PC-9 (cell line): Measurements from ENCODE around the gene GIT1. TPM values are rescaled to one million over a fixed set of nuclear protein-coding genes. Genes with fewer than 3 reads are reported as not detected.

ENCODE experiments used
- BruUV-seq: library from RNA; stranded (reverse); fragments of 400-500 nt; replicated peaks from 2 replicates; lab custom pipeline; 2021; lab: Mats Ljungman, UMichigan
- CTCF ChIA-PET: fragments of 300-600 bp; sonication (Branson Sonifier 250); formaldehyde crosslinking; loops from one replicate; lab custom pipeline; 2022; ENCODE audit warnings: antibody characterized with exemption; lab: Charles Lee
- POLR2A ChIA-PET: fragments of 300-600 bp; sonication (Branson Sonifier 250); formaldehyde crosslinking; loops from one replicate; lab custom pipeline; 2022; ENCODE audit warnings: antibody characterized with exemption; ENCODE audit not compliant: unreplicated experiment; lab: Charles Lee
- DNase-seq, 2 experiments: peaks; one replicate each; pipeline versions ENCODE4 v3.0.0 to v3.0.0-alpha.2; 2015 to 2022; ENCODE audit warnings: mixed read lengths in 1 of 2
- H2AFZ ChIP-seq: fragments of 200-600 bp; sonication (generic); 2 replicates; pipeline ENCODE4 v1.8.1; 2017; ENCODE audit warnings: antibody characterized with exemption
- H3F3A ChIP-seq: fragments of 200-600 bp; sonication (generic); 2 replicates; pipeline ENCODE4 v1.8.1; 2017; ENCODE audit warnings: antibody characterized with exemption, mild to moderate bottlenecking, low read depth; ENCODE audit not compliant: insufficient read depth
- H3K27ac ChIP-seq: fragments of 200-600 bp; sonication (generic); 2 replicates; pipeline ENCODE4 v1.6.1; 2016; ENCODE audit warnings: mixed run types
- H3K27me3 ChIP-seq: fragments of 200-600 bp; sonication (generic); 2 replicates; pipeline ENCODE4 v1.6.1; 2016; ENCODE audit warnings: low read depth, mixed run types; ENCODE audit not compliant: insufficient read depth
- H3K36me3 ChIP-seq: fragments of 200-600 bp; sonication (generic); 2 replicates; pipeline ENCODE4 v1.6.1; 2016; ENCODE audit warnings: low read depth, mixed run types
- H3K4me1 ChIP-seq: fragments of 200-600 bp; sonication (generic); replicated peaks from 2 replicates; pipeline ENCODE4 v1.6.1; 2016; ENCODE audit warnings: mixed run types; ENCODE audit not compliant: insufficient read depth
- H3K4me2 ChIP-seq: fragments of 200-600 bp; sonication (generic); 2 replicates; pipeline ENCODE4 v1.6.1; 2017; ENCODE audit warnings: mixed run types
- H3K4me3 ChIP-seq: fragments of 200-600 bp; sonication (generic); 2 replicates; pipeline ENCODE4 v1.6.1; 2016; ENCODE audit warnings: mixed run types
- H3K79me2 ChIP-seq: fragments of 200-600 bp; sonication (generic); 2 replicates; pipeline ENCODE4 v1.6.1; 2017; ENCODE audit warnings: low read depth, mixed run types
- H3K9me2 ChIP-seq: fragments of 200-600 bp; sonication (generic); 2 replicates; pipeline ENCODE4 v1.8.1; 2017; ENCODE audit warnings: mild to moderate bottlenecking; ENCODE audit not compliant: insufficient read depth
- H3K9me3 ChIP-seq: fragments of 200-600 bp; sonication (generic); 2 replicates; pipeline ENCODE4 v1.8.1; 2016; ENCODE audit warnings: low read depth; ENCODE audit not compliant: insufficient read depth
- H4K20me1 ChIP-seq: fragments of 200-600 bp; sonication (generic); 2 replicates; pipeline ENCODE4 v1.8.1; 2017; ENCODE audit not compliant: insufficient read depth
- CTCF ChIP-seq: fragments of 200-600 bp; sonication (generic); conservative IDR thresholded peaks from 2 replicates; pipeline ENCODE4 v1.6.1; 2017; ENCODE audit warnings: mixed run types, antibody characterized with exemption, mild to moderate bottlenecking, moderate library complexity
- EZH2 ChIP-seq: fragments of 200-600 bp; sonication (generic); IDR thresholded peaks from 2 replicates; pipeline ENCODE4 v1.8.0; 2017; ENCODE audit warnings: antibody characterized with exemption, low read depth
- intact Hi-C: fragments of 100-400 bp; cut with micrococcal nuclease; formaldehyde crosslinking; loops from one replicate; pipeline ENCODE4 v1.10.0; 2022; ENCODE audit not compliant: unreplicated experiment
- total RNA-seq: library from RNA; stranded (reverse); gene quantifications from 2 replicates; pipeline ENCODE4 v1.2.3, GENCODE V29; 2021

The GIT1 gene
- total RNA-seq, 1 experiment from 2014 or later = 84.8 TPM

GRCh38 chr17:29591146-29591736 lies 1.8 kb upstream of the GIT1 start:
- peaks cover 49% of the 10 kb centered on the region for H3K4me1 ChIP-seq
- BruUV-seq = no TSS peak
- no peak overlapping the region for H3K4me3 ChIP-seq
- ChIA-PET POLR2A (interaction anchor here (0.5 to 0.9 kb wide), 5 partner anchors 30 to 466 kb away, joined by 3 to 6 read pairs (median 4); no protein-coding TSS in a partner anchor), CTCF (interaction anchor here (0.6 to 1.5 kb wide), 5 partner anchors 36 to 221 kb away, joined by 5 to 9 read pairs (median 6); no protein-coding TSS in a partner anchor)
- TF ChIP-seq CTCF (no peak), EZH2 (no peak)
- H3K9me3 ChIP-seq = no peaks in the 10 kb centered on the region
- H3K9me2 ChIP-seq = no peaks in the 10 kb centered on the region
- peaks cover 30% of the 10 kb centered on the region for H3F3A ChIP-seq
- intact Hi-C loops = loop anchor here (1.0 to 5.0 kb wide), 3 partner anchors 48 to 222 kb away; no protein-coding TSS in a partner anchor
- no peak overlapping the region for H3K27ac ChIP-seq
- H3K27me3 ChIP-seq = no peaks in the 10 kb centered on the region
- peaks cover 10% of the 10 kb centered on the region for H4K20me1 ChIP-seq
- H3K4me2 ChIP-seq = peak overlapping the region; percentile 84
- peaks cover 52% of the 10 kb centered on the region for H3K79me2 ChIP-seq
- no peak overlapping the region for H2AFZ ChIP-seq
- no peak for DNase-seq
- H3K36me3 ChIP-seq = no peaks in the 10 kb centered on the region

GRCh38 chr17:29590411-29591145 lies 1.1 kb upstream of the GIT1 start:
- H3K9me3 ChIP-seq = no peaks in the 10 kb centered on the region
- TF ChIP-seq CTCF = no peak
- TF ChIP-seq EZH2 = no peak
- BruUV-seq = no TSS peak
- H3K4me3 ChIP-seq = peak overlapping the region; percentile 59; the same call in 1 of the 2 replicates
- peaks cover 47% of the 10 kb centered on the region for H3K4me1 ChIP-seq
- H4K20me1 ChIP-seq = peaks cover 11% of the 10 kb centered on the region
- H3F3A ChIP-seq = peaks cover 30% of the 10 kb centered on the region
- peak overlapping the region; percentile 75 for H3K4me2 ChIP-seq
- intact Hi-C loops = loop anchor here (1.0 to 5.0 kb wide), 3 partner anchors 48 to 221 kb away; no protein-coding TSS in a partner anchor
- ChIA-PET POLR2A (interaction anchor here (0.9 kb wide), 1 partner anchor 465 kb away, joined by 6 read pairs; no protein-coding TSS in a partner anchor), CTCF (interaction anchor here (0.6 to 0.7 kb wide), 4 partner anchors 35 to 211 kb away, joined by 3 to 9 read pairs (median 6); no protein-coding TSS in a partner anchor)
- H3K36me3 ChIP-seq = no peaks in the 10 kb centered on the region
- peaks cover 51% of the 10 kb centered on the region for H3K79me2 ChIP-seq
- no peaks in the 10 kb centered on the region for H3K9me2 ChIP-seq
- no peak overlapping the region for H2AFZ ChIP-seq
- DNase-seq = peak in 1 of 2 experiments; percentile 26
- no peak overlapping the region for H3K27ac ChIP-seq
- H3K27me3 ChIP-seq = no peaks in the 10 kb centered on the region
